ENCODE results near the gene TRIO. TPM values are rescaled to one million over a fixed set of nuclear protein-coding genes. Genes with fewer than 3 reads are reported as not detected.

The TRIO gene
- total RNA-seq, 2 experiments from 2014 or later, result 3.7 to 4.2 TPM

- no peak overlapping the region for H3K4me3 Mint-ChIP-seq
- no peaks in the 10 kb centered on the region for H3K36me3 Mint-ChIP-seq (ENCODE audit: low read depth)
- no peak overlapping the region for H3K27ac Mint-ChIP-seq
- no peaks in the 10 kb centered on the region for H3K9me3 Mint-ChIP-seq
- H3K27me3 Mint-ChIP-seq, result peaks cover 2% of the 10 kb centered on the region
- ChIA-PET POLR2A (no interaction called here), CTCF (no interaction called here)
- no peak for DNase-seq
- peaks cover 16% of the 10 kb centered on the region for H3K4me1 Mint-ChIP-seq
Observed at GRCh38 chr5:14112998-14113652, 30.0 kb upstream of the TRIO start.

GRCh38 chr5:14114615-14115251 is 28.4 kb upstream of the TRIO start:
- Mint-ChIP-seq H3K27ac (no peak overlapping the region), H3K27me3 (no peaks in the 10 kb centered on the region), H3K4me3 (no peak overlapping the region), H3K9me3 (no peaks in the 10 kb centered on the region), H3K36me3 (ENCODE audit: low read depth) (no peaks in the 10 kb centered on the region), H3K4me1 (peaks cover under 1% of the 10 kb centered on the region)
- CTCF ChIA-PET, result no interaction called here
- DNase-seq, result no peak
- POLR2A ChIA-PET, result no interaction called here

DNA sequence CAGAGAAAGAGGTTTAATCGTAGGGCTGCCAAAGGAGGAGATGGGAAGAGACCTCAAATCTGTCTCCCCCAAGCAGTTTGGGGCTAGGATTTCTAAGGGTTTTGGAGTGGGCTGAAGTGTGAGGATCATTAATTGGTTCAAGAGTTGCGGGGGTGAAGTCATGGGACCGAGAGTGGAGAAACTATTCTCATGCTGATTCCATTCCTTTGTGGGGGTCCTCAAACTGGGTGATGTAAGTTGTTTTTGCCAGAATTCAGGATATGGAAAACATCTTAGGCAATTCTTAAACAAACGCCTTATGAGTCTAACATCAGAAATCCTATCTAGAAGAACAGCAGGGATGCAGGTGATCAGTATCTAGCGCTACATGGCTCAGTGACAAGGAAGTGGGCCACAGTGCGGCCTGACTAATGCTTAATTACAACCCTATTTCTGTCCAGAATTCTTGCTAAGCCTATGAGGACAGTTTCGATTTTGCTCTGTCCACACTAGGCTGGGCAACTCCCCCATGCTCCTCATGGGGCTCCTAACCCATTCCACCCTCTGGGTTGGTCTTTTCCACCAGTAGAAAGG is 27.7 kb upstream of the TRIO start:
- Mint-ChIP-seq H3K4me3 (no peak overlapping the region), H3K27me3 (no peaks in the 10 kb centered on the region), H3K27ac (no peak overlapping the region), H3K36me3 (ENCODE audit: low read depth) (no peaks in the 10 kb centered on the region), H3K9me3 (no peaks in the 10 kb centered on the region), H3K4me1 (no peaks in the 10 kb centered on the region)
- POLR2A ChIA-PET, result no interaction called here
- DNase-seq, result no peak
- CTCF ChIA-PET, result interaction anchor here (0.5 kb wide), 1 partner anchor 61 kb away, joined by 3 read pairs; no protein-coding TSS in a partner anchor

DNA sequence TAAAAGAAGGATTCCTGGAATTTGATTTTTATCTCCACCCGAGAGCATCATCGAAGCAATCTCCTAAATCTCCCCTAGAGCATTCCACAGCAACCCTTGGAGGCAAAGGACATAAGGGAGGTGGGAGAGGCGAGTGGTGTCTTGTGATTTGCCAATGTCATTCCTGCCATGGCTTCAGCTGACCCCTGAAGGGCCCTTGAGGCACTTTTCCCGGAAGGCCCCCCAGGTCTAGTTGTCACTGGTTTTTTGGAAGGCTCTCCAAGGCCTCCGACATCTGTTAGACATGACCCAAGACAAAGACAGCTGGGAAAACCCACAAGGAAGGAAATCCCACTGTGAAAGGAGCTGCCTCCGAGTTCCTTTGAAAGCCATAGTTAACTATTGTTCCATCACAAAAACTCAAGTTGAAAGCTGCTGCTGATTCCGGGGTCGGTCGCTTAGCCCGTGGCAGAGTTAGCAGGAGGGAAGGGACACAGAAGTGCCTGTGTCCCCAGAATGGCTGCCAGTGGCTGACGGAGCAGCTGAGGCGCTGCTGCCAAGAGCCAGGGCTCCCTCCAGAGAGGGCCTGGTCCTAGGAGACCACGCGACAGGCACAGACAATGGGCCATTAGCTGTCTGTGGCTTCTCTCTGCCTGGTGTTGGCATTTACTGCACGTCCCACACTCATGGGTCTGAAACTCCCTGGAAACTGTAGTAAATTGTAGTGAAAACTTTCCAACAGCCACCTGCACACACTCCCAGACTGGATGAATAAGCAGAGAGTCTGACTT is 24.4 kb upstream of the TRIO start:
- H3K36me3 Mint-ChIP-seq (ENCODE audit: low read depth), result no peaks in the 10 kb centered on the region
- H3K9me3 Mint-ChIP-seq, result no peaks in the 10 kb centered on the region
- no peaks in the 10 kb centered on the region for H3K4me1 Mint-ChIP-seq
- no peak overlapping the region for H3K27ac Mint-ChIP-seq
- no peaks in the 10 kb centered on the region for H3K27me3 Mint-ChIP-seq
- H3K4me3 Mint-ChIP-seq, result no peak overlapping the region
- CTCF ChIA-PET, result no interaction called here
- POLR2A ChIA-PET, result no interaction called here
- no peak for DNase-seq

DNA sequence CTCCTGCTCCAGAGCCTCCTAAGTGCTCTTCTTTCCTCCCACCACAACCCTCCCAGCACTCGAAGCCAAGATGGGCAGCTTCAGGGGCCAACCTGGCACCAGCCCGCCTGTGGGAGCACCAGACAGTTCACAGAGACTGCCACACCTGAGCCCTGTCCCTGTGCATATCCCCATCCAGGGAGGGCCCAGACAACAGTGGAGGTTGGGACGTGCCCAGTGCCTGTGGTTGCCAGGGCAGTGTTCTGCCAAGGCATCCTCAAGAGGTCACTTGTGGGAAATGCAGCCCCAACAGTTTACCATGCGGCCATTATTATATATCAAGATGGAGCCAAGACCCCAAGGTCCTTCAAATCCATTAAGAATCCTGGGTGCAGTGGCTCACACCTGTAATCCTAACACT is 23.0 kb upstream of the TRIO start:
- Mint-ChIP-seq H3K36me3 (ENCODE audit: low read depth) (no peaks in the 10 kb centered on the region), H3K9me3 (no peaks in the 10 kb centered on the region), H3K27me3 (no peaks in the 10 kb centered on the region), H3K4me1 (no peaks in the 10 kb centered on the region), H3K4me3 (no peak overlapping the region), H3K27ac (no peak overlapping the region)
- ChIA-PET CTCF (interaction anchor here (0.6 kb wide), 1 partner anchor 402 kb away, joined by 3 read pairs; no protein-coding TSS in a partner anchor), POLR2A (no interaction called here)
- DNase-seq, result no peak

DNA sequence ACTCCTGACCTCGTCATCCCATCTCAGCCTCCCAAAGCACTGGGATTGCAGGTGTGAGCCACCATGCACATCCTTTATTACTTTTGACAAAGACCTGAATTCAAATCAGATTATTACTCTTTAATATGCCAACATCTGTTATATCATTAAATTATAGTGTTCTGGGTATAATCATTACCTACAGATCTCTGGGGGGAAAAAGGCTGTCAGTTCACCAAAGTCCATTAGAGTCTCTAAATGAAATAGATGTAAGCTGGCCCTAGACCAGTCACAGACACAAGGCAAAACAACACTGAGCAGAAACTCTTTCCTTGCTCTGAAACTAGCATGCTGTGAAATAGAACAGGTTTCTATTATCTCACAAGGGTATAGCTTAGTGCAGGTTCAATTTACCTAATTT is 21.6 kb upstream of the TRIO start:
- Mint-ChIP-seq H3K9me3 (no peaks in the 10 kb centered on the region), H3K4me1 (no peaks in the 10 kb centered on the region), H3K27me3 (no peaks in the 10 kb centered on the region), H3K27ac (no peak overlapping the region), H3K4me3 (no peak overlapping the region), H3K36me3 (ENCODE audit: low read depth) (no peaks in the 10 kb centered on the region)
- DNase-seq, result no peak
- POLR2A ChIA-PET, result no interaction called here
- CTCF ChIA-PET, result no interaction called here

GRCh38 chr5:14122089-14122488 is 21.1 kb upstream of the TRIO start:
- ChIA-PET CTCF (no interaction called here), POLR2A (no interaction called here)
- no peak overlapping the region for H3K4me3 Mint-ChIP-seq
- H3K36me3 Mint-ChIP-seq (ENCODE audit: low read depth), result no peaks in the 10 kb centered on the region
- no peak for DNase-seq
- no peaks in the 10 kb centered on the region for H3K27me3 Mint-ChIP-seq
- H3K27ac Mint-ChIP-seq, result no peak overlapping the region
- H3K9me3 Mint-ChIP-seq, result no peaks in the 10 kb centered on the region
- no peaks in the 10 kb centered on the region for H3K4me1 Mint-ChIP-seq

DNA sequence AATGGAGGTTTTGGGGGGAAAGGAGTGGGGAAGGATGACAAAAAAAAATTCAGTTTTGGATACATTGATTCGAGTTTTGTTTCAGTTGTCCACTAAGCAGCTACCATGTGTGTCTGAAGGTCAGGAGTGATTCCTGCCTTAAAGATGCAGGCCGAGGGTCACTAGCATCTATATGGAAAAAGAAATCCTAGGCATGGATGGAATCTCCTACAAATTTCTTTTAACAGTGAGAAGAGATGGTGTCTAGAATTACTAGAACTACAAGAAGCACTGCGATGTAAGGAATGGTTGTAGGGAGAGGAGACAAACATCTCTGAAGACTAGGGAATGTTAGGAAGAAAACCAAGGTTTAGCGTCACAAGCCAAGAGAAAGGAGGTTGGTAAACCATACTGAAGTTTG is 19.6 kb upstream of the TRIO start:
- Mint-ChIP-seq H3K27ac (no peak overlapping the region), H3K4me1 (no peaks in the 10 kb centered on the region), H3K36me3 (ENCODE audit: low read depth) (no peaks in the 10 kb centered on the region), H3K9me3 (no peaks in the 10 kb centered on the region), H3K27me3 (no peaks in the 10 kb centered on the region), H3K4me3 (no peak overlapping the region)
- POLR2A ChIA-PET, result no interaction called here
- no peak for DNase-seq
- CTCF ChIA-PET, result no interaction called here

DNA sequence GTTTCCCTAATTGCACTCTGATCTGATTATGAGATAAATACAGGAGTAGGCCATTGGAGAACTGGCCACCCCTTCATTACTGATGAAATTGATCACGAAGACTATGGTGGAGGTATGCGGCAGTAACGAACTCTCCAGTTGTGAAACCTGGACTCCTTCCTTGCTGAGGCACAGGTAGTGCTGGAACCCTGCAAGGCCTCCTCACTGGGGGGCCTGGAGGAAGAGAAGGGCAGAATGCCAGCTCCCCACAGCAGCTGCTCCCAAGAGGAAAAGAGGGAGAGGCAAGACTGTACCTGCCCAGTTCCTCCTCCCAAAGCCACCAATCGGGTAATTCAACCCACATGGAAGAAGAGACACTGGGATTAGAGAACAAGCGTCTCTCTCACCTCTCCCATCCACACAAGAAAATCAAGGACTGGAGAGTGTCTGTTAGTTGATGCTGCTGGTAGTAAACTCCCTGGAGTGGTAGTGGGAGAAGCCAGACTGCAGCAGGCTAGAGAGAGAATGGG is 19.1 kb upstream of the TRIO start:
- ChIA-PET POLR2A (no interaction called here), CTCF (no interaction called here)
- H3K27me3 Mint-ChIP-seq, result peaks cover 3% of the 10 kb centered on the region
- H3K27ac Mint-ChIP-seq, result no peak overlapping the region
- no peaks in the 10 kb centered on the region for H3K9me3 Mint-ChIP-seq
- DNase-seq, result no peak
- no peak overlapping the region for H3K4me3 Mint-ChIP-seq
- no peaks in the 10 kb centered on the region for H3K36me3 Mint-ChIP-seq (ENCODE audit: low read depth)
- no peaks in the 10 kb centered on the region for H3K4me1 Mint-ChIP-seq

- H3K4me3 Mint-ChIP-seq, result no peak overlapping the region
- CTCF ChIA-PET, result no interaction called here
- H3K9me3 Mint-ChIP-seq, result no peaks in the 10 kb centered on the region
- no peak for DNase-seq
- H3K27ac Mint-ChIP-seq, result no peak overlapping the region
- H3K27me3 Mint-ChIP-seq, result peaks cover 3% of the 10 kb centered on the region
- POLR2A ChIA-PET, result no interaction called here
- no peaks in the 10 kb centered on the region for H3K4me1 Mint-ChIP-seq
- H3K36me3 Mint-ChIP-seq (ENCODE audit: low read depth), result no peaks in the 10 kb centered on the region
Observed at GRCh38 chr5:14125262-14125661, 17.9 kb upstream of the TRIO start.

GRCh38 chr5:14127587-14127986 is 15.6 kb upstream of the TRIO start:
- H3K4me3 Mint-ChIP-seq, result no peak overlapping the region
- no peak for DNase-seq
- H3K27ac Mint-ChIP-seq, result no peak overlapping the region
- H3K9me3 Mint-ChIP-seq, result no peaks in the 10 kb centered on the region
- ChIA-PET CTCF (no interaction called here), POLR2A (no interaction called here)
- H3K4me1 Mint-ChIP-seq, result no peaks in the 10 kb centered on the region
- peaks cover 6% of the 10 kb centered on the region for H3K27me3 Mint-ChIP-seq
- H3K36me3 Mint-ChIP-seq (ENCODE audit: low read depth), result no peaks in the 10 kb centered on the region

DNA sequence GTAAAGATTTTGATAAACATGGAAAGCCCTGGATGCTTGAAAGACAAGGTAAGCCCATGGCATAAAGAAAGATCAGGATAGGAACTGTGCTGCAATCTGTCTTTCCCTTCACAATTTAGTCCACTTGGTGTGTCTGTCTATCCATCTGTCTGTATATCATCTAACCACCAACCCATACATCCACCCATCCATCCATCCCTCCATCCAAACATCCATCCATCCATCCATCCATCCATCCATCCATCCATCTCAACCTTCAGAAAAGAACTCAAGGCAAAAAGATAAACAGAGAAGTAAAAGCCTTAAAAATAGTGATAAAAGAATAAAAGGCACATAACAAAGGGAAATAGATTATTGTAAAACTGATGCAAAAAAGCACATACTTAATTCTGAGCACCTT is 15.1 kb upstream of the TRIO start:
- no peaks in the 10 kb centered on the region for H3K36me3 Mint-ChIP-seq (ENCODE audit: low read depth)

GRCh38 chr5:14129123-14129522 is 14.0 kb upstream of the TRIO start:
- Mint-ChIP-seq H3K27ac (no peak overlapping the region), H3K36me3 (ENCODE audit: low read depth) (no peaks in the 10 kb centered on the region), H3K4me3 (no peak overlapping the region), H3K27me3 (peaks cover 6% of the 10 kb centered on the region), H3K4me1 (no peaks in the 10 kb centered on the region), H3K9me3 (no peaks in the 10 kb centered on the region)
- POLR2A ChIA-PET, result no interaction called here
- CTCF ChIA-PET, result no interaction called here
- no peak for DNase-seq

More for the DNA sequence above, 15.1 kb upstream of the TRIO start:
- Mint-ChIP-seq H3K4me1 (no peaks in the 10 kb centered on the region), H3K9me3 (no peaks in the 10 kb centered on the region), H3K4me3 (no peak overlapping the region), H3K27me3 (peaks cover 6% of the 10 kb centered on the region), H3K27ac (no peak overlapping the region)
- POLR2A ChIA-PET, result no interaction called here
- CTCF ChIA-PET, result no interaction called here
- no peak for DNase-seq
